Measurements from ENCODE around the gene MCOLN1. TPM values are rescaled to one million over a fixed set of nuclear protein-coding genes. Genes with fewer than 3 reads are reported as not detected.

MCOLN1 gene
- total and polyA plus RNA-seq, 2 of the 8 experiments (the other 6 are each of a cell fraction or from before 2014, with no cell fraction given): 19.1 to 40.0 TPM

DNA sequence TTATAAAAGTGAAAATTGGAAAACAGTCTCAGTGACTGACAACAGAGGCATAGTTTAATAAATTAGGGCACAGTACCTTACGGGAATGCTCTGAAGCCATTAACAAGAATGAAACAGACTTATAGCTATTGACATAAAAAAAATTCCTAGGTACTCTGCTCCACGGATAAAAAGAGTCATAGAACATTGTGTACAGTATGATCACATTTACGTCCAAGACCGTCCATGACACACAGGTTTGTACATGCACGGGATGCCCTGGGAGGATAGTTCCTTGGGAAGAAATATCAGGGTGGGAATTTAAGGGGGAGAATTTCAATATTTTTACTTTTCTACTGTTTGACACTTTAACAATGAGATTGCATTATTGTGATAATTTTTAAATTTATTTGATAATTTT, 48.3 kb downstream of the MCOLN1 start:
- Histone ChIP-seq H3K4me2 (ENCODE audit: insufficient read depth in 1 of 2, low read depth in 2 of 2, low read length in 2 of 2) (no peak overlapping the region), H3K23ac (ENCODE audit: insufficient read length) (no peak overlapping the region), H3K14ac (ENCODE audit: insufficient read length) (no peak overlapping the region), H3K79me1 (ENCODE audit: low read depth, low read length) (no peaks in the 10 kb centered on the region), H3K36me3 (ENCODE audit: control insufficient read depth in 2 of 4, insufficient read depth in 4 of 4, low read length in 3 of 4) (no peaks in the 10 kb centered on the region), H4K8ac (ENCODE audit: extremely low read depth, insufficient read depth, low read length) (no peak overlapping the region), H3K4me3 (ENCODE audit: extremely low read depth in 1 of 4, insufficient read depth in 2 of 4, low read depth in 3 of 4, low read length in 4 of 4) (no peak overlapping the region), H3K9ac (replicated peaks in 1 of 4; ENCODE audit: extremely low read depth in 1 of 4, low read depth in 3 of 4, low read length in 3 of 4) (no peak overlapping the region), H3K18ac (ENCODE audit: extremely low read depth, low read length) (no peak overlapping the region), H2BK5ac (ENCODE audit: low read depth, low read length) (no peak overlapping the region), H4K20me1 (replicated peaks in 1 of 2; ENCODE audit: control insufficient read depth in 1 of 2, insufficient read depth in 2 of 2, low read length in 2 of 2) (no peaks in the 10 kb centered on the region), H4K5ac (ENCODE audit: insufficient read length, low read depth, low read length) (no peak overlapping the region), H3K56ac (replicated peaks; ENCODE audit: insufficient read length, low read depth, low read length) (no peak overlapping the region), H4K91ac (replicated peaks; ENCODE audit: insufficient read length, low read length) (no peak overlapping the region), H2AK5ac (ENCODE audit: low read depth, low read length) (no peak overlapping the region), H2BK12ac (ENCODE audit: low read depth, low read length) (no peak overlapping the region), H3K27me3 (replicated peaks in 1 of 4; ENCODE audit: control insufficient read depth in 3 of 4, extremely low read depth in 1 of 4, insufficient read depth in 3 of 4, low read length in 3 of 4) (no peaks in the 10 kb centered on the region), H2BK20ac (ENCODE audit: low read length) (no peak overlapping the region), H3K23me2 (ENCODE audit: low read depth, low read length) (no peaks in the 10 kb centered on the region), H3K27ac (ENCODE audit: low read depth, low read length) (no peak overlapping the region), H3K4me1 (replicated peaks in 1 of 4; ENCODE audit: control insufficient read depth in 3 of 4, insufficient read depth in 4 of 4, low read length in 3 of 4) (no peaks in the 10 kb centered on the region), H2BK15ac (ENCODE audit: low read length) (no peak overlapping the region), H3K79me2 (ENCODE audit: control insufficient read depth in 1 of 2, insufficient read depth in 2 of 2, low read length in 2 of 2) (no peaks in the 10 kb centered on the region), H2AFZ (ENCODE audit: low read length) (no peak overlapping the region), H3K4ac (replicated peaks; ENCODE audit: insufficient read length, low read depth, low read length) (no peak overlapping the region), H3K9me3 (ENCODE audit: insufficient read depth in 2 of 2, low read depth in 1 of 2, low read length in 1 of 2) (no peaks in the 10 kb centered on the region), H2BK120ac (replicated peaks; ENCODE audit: low read depth, low read length) (no peak overlapping the region)
- 89% methylated on average over 5 of the region's 5 CpGs; no CpG with 5 or more reads in 1 of the 2 experiments for WGBS, 2 experiments (ENCODE audit: extremely low coverage in 1 of 2, insufficient coverage in 1 of 2, insufficient read length in 1 of 2, insufficient replicate concordance in 2 of 2, low coverage in 1 of 2, low lambda C conversion rate in 2 of 2, missing lambda C conversion rate in 1 of 2)
- ChIA-PET CTCF (ENCODE audit: partially characterized antibody) (interaction anchor here (0.9 to 1.9 kb wide), 3 partner anchors 71 to 261 kb away, joined by 3 to 5 read pairs (median 3); no protein-coding TSS in a partner anchor), POLR2A (ENCODE audit: partially characterized antibody) (no interaction called here)
- DNase-seq (ENCODE audit: low read depth in 1 of 2, low spot score in 2 of 2) (no peak), FAIRE-seq (no peak)
- TF ChIP-seq TAF1 (IDR thresholded peaks at IDR 0.05; ENCODE audit: low read depth, low read length): no peak
- TF ChIP-seq JUND (IDR thresholded peaks at IDR 0.05; ENCODE audit: low read length): no peak
- no peak for TF ChIP-seq ZNF274 (IDR thresholded peaks at IDR 0.05; ENCODE audit: borderline replicate concordance, extremely low read depth, low read length)
- no peak for TF ChIP-seq HDAC2 (IDR thresholded peaks at IDR 0.05; ENCODE audit: borderline replicate concordance in 1 of 2, low read depth in 2 of 2, low read length in 2 of 2)
- no peak for TF ChIP-seq CBX8 (IDR thresholded peaks at IDR 0.05; ENCODE audit: borderline replicate concordance, low read depth, low read length)
- TF ChIP-seq SIX5 (IDR thresholded peaks at IDR 0.05; ENCODE audit: low read depth, low read length): no peak
- TF ChIP-seq SP1 (IDR thresholded peaks at IDR 0.05; ENCODE audit: low read depth, low read length): no peak
- TF ChIP-seq YY1 (IDR thresholded peaks at IDR 0.05; ENCODE audit: low read depth, low read length): no peak
- no peak for TF ChIP-seq SAP30 (IDR thresholded peaks at IDR 0.05; ENCODE audit: insufficient read depth, insufficient replicate concordance, low read length)
- no peak for TF ChIP-seq SP2 (IDR thresholded peaks at IDR 0.05; ENCODE audit: low read length)
- no peak for TF ChIP-seq CREB1 (IDR thresholded peaks at IDR 0.05)
- no peak for TF ChIP-seq EP300 (IDR thresholded peaks at IDR 0.05; ENCODE audit: borderline replicate concordance in 1 of 2, low read depth in 2 of 2, low read length in 2 of 2)
- no peak for TF ChIP-seq RAD21 (IDR thresholded peaks at IDR 0.05 in 1 of 2, conservative IDR thresholded peaks at IDR 0.05 in 1 of 2; ENCODE audit: low read depth in 2 of 2, low read length in 2 of 2)
- no peak for TF ChIP-seq PHF8 (conservative IDR thresholded peaks at IDR 0.05; ENCODE audit: low read depth, low read length)
- TF ChIP-seq JUN (IDR thresholded peaks at IDR 0.05; ENCODE audit: low read depth, low read length): no peak
